IPS-18c (cell line): ENCODE data around the gene CADPS2.
"Not testable (repeated sequence)": the region's sequence is repeated elsewhere in the genome, so short reads cannot be mapped to it uniquely, and the experiment has no call there.

Source experiments
- H3K4me3 ChIP-seq: 2 replicates; pipeline ENCODE4 v1.7.0; 2013; ENCODE audit warnings: low read depth, mild to moderate bottlenecking, low read length, moderate library complexity; ENCODE audit not compliant: insufficient read depth
- H3K9me3 ChIP-seq: one replicate; pipeline ENCODE4 v1.6.1; 2013; ENCODE audit warnings: mild to moderate bottlenecking, low read length, moderate library complexity; ENCODE audit not compliant: control insufficient read depth, insufficient read depth

CADPS2 gene

GRCh38 chr7:122301858-122302760, 584.2 kb downstream of the CADPS2 start:
- peak overlapping the region; percentile 29; the same call in 1 of the 2 replicates for H3K4me3 ChIP-seq

DNA sequence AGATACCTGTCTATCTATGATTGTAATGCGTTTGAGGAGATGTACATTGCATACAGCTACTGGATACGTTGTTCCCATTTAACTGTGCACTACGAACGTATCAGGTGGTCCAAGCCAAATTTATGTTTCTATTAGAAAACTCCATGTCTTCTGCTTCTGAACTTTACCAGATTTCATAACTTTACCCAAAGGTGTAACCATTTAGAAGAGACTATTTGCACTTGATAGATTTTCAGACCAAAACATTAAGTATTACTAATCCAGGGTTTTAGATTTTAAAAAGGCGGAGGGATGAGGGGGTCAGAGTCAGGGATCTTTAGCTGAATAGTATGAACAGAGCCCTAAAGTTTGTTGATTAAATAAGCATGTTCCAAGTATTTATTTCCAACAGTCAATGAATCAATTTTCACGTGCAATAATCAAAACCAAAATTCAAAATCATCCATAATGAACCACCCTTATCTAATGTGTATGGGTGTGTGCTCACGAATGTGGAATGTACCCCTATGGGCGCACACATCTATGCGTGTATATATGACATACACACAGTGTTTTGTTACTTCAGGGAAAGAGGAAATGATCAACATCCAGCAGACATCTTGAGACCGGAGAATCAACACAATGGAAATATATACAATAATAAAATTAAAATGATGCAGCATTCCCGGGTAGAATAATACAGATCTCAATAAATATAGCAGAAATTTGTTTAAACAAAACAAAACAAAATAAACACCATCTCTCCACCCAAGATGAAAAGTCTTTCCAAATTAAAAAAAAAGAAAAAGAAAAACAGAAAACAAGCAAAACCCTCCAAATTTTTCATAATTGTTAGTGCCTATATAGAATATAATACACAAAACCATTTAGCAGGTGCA, 585.1 kb downstream of the CADPS2 start:
- H3K9me3 ChIP-seq: peaks cover 4% of the 10 kb centered on the region
- peak overlapping the region; percentile 62; the same call in 1 of the 2 replicates for H3K4me3 ChIP-seq

More at GRCh38 chr7:122301858-122302760, 584.2 kb downstream of the CADPS2 start:
- peaks cover 4% of the 10 kb centered on the region for H3K9me3 ChIP-seq

DNA sequence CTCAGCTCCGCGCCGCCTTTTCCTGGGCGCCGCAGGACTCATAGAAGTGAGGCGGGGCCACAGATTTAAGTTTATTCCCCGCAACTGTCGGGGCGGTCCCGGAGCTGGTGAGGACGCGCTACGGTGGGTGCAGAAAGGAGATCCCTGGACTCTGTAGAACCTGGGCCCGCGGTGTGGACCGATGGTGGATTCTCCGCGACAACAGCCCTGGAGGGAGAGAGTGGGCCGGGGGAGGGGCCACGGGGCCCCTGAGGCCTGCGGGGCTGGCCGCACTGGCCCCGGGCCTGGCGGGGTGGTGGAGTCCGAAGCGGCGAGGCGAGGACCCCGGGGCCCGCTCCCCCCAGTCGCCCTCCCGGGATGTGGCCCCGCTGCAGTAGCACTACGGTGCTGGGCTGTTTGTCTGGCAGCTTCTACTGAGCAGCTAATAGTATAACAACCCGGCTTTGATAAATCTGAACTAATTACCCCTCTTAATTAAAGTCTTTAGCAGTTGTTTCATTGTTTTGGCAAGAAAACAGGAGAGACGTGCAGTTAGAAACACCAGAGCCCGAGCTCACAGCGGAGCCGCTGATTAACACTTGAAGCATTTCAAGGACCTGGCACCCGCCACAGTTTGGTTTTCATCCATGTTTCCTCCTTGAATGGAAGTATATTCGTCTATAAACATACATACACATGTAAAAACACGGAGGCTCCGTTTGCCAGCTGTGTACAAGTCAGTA, 585.9 kb downstream of the CADPS2 start:
- Histone ChIP-seq H3K9me3 (peaks cover 4% of the 10 kb centered on the region), H3K4me3 (peak overlapping the region; percentile 62)

DNA sequence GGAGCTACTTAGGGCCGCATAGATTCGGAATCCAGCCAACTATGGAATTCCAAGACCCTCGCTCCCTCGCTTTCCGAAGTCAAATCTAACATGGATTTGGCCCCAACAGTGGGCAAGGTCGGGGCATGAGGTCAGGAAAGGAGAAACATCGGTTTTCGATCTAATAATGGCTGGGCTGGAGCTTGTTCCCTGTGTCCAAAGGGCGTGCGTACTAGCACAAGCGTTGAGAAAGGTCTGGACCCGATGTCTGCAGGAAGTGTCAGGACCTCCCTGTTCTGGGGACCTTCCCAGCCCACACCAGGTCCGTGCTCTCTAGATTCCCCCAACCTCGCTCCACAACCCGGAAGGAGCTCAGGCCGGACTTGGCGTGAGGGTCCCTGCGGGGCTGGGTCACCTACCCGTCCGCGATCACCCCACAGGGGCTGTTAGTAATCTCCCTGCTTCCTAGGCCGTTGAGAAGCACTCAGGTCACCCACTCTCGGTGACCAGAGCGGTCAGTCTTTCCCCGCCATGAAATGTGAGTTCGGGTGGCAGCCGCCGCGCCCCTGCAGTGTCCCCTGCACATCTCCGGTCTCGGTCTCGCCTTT, 586.5 kb downstream of the CADPS2 start:
- peak overlapping the region; percentile 62 for H3K4me3 ChIP-seq

DNA sequence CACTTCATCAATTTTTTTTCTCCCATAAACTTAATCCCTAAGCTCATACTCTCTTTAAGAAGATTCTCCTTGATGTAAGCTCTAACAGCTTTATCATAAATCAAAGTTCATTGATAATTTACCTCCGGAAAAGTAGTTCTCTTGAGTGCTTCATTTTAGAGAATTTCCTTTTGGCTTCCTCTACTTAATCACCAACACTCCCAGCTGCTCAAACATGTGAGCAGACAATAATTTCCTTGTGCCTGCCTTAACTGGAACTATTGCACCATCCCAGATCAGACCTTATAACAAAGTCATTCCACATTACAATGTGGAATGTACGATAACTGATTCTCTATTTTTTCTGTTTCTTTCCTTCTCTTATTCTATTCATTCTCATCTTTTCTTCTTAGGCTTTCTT, 587.6 kb downstream of the CADPS2 start:
- Histone ChIP-seq H3K9me3 (peaks cover 4% of the 10 kb centered on the region), H3K4me3 (no peak overlapping the region)

More for the DNA sequence above, 586.5 kb downstream of the CADPS2 start:
- peaks cover 4% of the 10 kb centered on the region for H3K9me3 ChIP-seq

- Histone ChIP-seq H3K4me3 (no peak overlapping the region), H3K9me3 (peaks cover 4% of the 10 kb centered on the region)
These were observed 588.1 kb downstream of the CADPS2 start for GRCh38 chr7:122298131-122298530.

DNA sequence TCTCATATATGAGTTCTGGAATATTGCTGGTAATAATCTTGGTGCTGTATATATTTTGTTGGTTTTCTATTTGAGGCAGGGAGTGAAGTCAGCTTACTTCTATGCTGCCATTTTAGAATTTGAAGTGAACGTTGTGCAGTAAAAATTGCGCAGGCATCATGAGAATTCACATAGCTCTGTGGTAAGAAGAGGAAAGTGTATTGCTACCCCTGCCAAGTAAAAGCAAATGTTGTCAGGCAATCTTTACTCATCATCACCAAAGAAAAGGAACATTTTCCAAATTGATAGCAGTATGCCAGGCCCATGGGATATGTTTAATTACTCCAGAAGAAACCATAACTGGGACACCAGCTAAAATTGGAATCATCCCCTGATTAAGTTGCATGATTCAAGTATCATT, 595.1 kb downstream of the CADPS2 start:
- no peak overlapping the region for H3K4me3 ChIP-seq
- H3K9me3 ChIP-seq: no peaks in the 10 kb centered on the region

GRCh38 chr7:122290476-122290875, 595.8 kb downstream of the CADPS2 start:
- H3K9me3 ChIP-seq: no peaks in the 10 kb centered on the region
- H3K4me3 ChIP-seq: no peak overlapping the region

GRCh38 chr7:122289426-122289825, 596.8 kb downstream of the CADPS2 start:
- Histone ChIP-seq H3K4me3 (no peak overlapping the region), H3K9me3 (no peaks in the 10 kb centered on the region)

DNA sequence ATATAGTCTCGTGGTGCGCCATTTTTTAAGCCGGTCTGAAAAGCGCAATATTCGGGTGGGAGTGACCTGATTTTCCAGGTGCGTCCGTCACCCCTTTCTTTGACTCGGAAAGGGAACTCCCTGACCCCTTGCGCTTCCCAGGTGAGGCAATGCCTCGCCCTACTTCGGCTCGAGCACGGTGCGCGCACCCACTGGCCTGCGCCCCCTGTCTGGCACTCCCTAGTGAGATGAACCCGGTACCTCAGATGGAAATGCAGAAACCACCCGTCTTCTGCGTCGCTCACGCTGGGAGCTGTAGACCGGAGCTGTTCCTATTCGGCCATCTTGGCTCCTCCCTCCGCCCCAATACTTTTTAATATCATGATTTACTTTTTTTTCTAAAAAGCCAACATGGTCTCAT, 601.7 kb downstream of the CADPS2 start:
- not testable (repeated sequence) for H3K4me3 ChIP-seq, H3K9me3 ChIP-seq

DNA sequence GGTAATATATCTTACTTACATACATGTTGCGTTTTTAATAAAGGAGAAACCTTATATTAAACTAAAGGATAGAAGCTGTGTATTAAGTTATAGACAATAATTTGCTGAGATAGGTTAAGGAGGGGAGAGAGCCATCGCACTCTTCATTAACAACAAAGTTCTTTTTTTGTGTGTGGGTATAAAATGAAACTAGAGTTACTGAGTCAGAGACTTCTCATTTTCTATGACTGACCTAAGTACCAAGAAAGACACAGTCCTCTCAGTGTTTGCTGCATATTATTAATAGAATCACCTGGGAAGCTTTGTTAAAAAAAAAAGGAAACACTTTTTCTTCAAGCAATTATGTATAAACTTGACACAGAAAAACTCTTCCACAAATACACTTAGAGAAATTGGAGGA, 613.1 kb downstream of the CADPS2 start:
- no peaks in the 10 kb centered on the region for H3K9me3 ChIP-seq
- no peak overlapping the region for H3K4me3 ChIP-seq

DNA sequence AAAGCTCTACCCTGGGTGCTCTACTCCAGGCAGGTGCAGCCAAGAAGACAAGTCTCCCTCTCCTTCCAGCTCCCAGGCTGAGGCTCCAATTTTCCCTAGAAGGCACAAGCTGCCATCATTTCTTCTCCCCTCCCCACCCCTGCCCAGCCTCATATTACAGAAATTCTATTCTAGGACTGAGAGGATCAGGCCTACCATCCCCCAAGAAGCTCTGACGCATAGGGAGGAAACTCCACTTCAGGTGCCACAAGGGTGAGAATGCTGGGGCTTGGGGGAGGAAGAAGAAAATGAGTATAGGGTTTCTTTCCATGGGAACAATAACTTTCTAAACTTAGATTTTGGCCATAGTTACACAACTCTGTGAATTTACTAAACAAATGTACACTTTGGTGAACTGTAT, 617.0 kb downstream of the CADPS2 start:
- Histone ChIP-seq H3K4me3 (no peak overlapping the region), H3K9me3 (no peaks in the 10 kb centered on the region)
